IMR-90 (cell line): Measurements from ENCODE around the gene OOSP3.

Source experiments
- CTCF ChIP-seq: conservative IDR thresholded peaks from 2 replicates; pipeline ENCODE4 v1.5.1; 2012; ENCODE audit warnings: mild to moderate bottlenecking, low read depth, low read length, improper control_type of control experiment
- MAFK ChIP-seq: IDR thresholded peaks from 2 replicates; pipeline ENCODE4 v1.6.1; 2012; ENCODE audit warnings: low read depth, low read length, improper control_type of control experiment
- POLR2A ChIP-seq: IDR thresholded peaks from 2 replicates; pipeline ENCODE4 v1.6.1; 2012; ENCODE audit warnings: mild to moderate bottlenecking, low read depth, low read length
- RFX5 ChIP-seq: IDR thresholded peaks from 2 replicates; pipeline ENCODE4 v1.8.0; 2012; ENCODE audit warnings: low read depth, mild to moderate bottlenecking, low read length, moderate library complexity
- TF ChIP-seq, protein P1 (sequence below): fragments of 150-350 bp; IDR thresholded peaks from 2 replicates; pipeline ENCODE4 v1.6.1; 2016; ENCODE audit warnings: low read depth, mild to moderate bottlenecking, low read length, moderate library complexity, borderline replicate concordance

GRCh38 chr11:59898046-59898445 is 19.5 kb downstream of the OOSP3 start:
- TF ChIP-seq, protein P1, sequence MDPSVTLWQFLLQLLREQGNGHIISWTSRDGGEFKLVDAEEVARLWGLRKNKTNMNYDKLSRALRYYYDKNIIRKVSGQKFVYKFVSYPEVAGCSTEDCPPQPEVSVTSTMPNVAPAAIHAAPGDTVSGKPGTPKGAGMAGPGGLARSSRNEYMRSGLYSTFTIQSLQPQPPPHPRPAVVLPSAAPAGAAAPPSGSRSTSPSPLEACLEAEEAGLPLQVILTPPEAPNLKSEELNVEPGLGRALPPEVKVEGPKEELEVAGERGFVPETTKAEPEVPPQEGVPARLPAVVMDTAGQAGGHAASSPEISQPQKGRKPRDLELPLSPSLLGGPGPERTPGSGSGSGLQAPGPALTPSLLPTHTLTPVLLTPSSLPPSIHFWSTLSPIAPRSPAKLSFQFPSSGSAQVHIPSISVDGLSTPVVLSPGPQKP, result no peak
- TF ChIP-seq CTCF (no peak), POLR2A (no peak), MAFK (no peak), RFX5 (no peak)
